ELF-1 (cell line): ENCODE data around the gene SLC22A23.

Source experiments
- DNase-seq: peaks from one replicate; pipeline ENCODE4 v3.0.0-alpha.2; 2016; ENCODE audit warnings: low read depth, low spot score

Gene SLC22A23

DNA sequence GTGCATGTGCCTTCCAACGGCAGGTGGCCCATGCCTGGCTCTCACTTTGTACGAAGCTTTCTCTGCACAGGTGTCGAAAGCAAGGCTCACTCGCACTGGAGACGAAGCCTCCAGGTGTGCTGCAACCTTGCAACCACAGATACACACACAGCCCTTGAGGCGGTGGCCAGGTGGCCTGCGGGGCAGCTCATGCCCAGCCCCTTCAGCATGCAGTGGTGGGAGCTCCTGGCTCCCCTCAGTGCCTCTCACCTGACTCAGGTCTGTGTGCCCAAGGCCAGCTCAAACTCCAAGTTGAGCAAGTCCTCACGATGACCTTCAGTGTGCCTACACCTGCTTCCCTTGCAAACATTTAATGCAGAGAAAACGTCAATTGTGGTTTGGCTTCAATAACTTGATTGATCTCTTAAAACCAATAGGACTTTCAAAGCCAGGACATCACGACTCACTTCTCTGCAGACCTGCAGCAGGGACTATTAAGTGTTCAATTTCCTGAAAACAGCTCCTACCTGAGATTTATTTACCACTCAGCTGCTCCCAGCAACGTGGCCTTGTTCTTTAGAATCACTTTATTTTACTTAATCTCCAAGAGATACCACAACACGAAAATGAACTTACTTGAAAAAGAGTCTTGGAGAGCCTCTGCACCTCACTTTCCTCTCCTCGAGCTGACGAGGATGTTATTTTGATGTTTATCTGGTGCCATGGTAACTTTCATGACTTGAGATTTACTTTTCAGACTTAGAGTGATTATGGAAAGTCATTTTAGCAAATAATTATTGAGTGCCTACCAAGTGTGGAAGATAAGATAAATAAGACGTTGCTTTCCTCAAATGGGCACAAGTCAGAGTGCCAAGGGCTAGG lies 86.3 kb downstream of the SLC22A23 start:
- DNase-seq = no peak

DNA sequence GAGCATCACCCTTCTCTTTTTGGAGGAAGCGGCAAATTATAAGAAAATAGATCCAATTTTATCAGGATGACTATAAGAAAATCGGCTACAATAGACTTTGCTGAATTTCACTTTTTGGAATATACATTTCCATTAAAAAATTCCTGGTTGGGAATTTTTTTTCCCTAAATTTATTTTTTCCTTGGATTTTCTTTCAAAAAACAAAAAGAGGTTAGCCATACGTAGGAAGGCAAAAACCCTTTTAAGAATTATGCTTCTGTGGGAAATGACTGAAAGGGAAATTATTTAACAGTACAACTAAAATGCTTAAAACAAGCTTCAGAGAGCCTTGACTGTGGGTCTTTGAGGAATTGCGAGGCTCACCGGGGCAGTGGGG lies 86.9 kb downstream of the SLC22A23 start:
- DNase-seq = no peak

DNA sequence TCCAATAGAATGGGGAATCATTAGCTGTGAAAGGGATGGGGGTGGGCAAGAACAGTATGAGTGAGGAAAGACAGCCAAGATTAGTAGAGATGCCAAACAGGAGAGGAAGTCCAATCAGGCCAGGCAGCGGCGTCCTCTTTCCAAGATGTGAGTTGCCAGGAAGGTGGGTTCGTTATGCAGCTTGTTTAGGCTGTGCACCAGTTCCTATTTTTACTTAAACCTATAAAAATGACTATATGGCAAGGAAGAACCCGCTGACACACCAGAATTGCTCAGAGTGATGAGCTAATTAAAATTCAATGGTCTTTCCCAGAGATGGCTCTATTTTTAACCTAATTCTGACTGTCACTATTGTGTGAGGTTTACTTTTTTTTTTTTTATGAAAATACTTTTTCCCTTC lies 88.2 kb downstream of the SLC22A23 start:
- no peak for DNase-seq

DNA sequence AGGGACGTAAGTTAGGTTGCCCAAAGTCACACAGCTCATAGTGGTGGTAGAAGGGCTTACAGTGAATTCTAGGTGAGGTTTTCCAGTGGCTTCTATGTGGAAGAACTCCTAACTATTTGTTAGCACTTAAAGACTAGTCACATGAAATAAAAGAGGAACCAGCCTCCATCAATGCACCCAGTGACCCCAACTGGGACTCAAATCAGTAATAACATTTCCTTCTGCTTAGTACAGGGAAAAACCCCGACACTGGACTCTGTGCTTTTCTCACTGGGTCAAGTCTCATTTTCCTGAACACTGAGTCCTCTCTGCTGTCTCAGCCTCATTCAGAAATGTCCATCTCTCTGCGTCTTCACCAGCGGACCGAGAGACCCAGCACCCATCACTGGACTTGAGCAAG lies 89.2 kb downstream of the SLC22A23 start:
- DNase-seq = no peak

DNA sequence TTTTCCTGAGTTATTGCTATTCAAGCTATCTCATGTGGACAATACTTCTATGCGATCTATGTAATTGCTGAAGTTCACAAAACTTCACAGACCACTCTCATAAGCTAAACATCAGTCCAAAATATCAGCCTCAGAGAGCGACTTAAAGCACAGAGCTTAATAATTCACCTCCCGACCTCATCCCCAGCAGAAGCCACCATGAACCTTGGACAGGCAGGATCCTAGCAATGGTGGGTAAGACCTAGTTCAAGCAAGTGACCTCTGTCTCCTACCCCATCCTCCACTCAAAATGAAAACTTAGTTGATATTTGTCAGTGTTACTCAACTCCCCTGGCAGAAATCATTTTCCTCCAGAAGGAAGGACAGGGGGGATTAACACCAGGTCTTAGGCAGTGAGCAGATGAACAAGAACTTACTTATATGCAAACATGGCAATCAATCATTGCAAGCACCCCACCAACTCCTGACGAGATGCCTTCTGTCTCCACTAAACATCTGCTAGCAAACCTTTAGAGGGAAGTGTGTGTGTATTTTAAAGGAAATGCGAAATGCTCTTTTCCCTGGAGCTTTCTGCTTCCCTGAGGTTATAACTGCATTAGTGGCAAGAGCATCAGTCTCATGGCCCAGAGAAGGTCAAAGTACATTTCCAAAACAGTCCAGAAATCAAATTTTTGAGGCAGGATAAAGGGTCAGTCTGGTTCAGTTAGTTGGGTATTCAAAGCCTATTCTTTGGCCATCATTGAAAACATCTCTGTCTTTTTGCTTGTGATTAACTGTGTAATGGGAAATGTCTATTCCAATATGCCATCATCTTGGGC lies 90.0 kb downstream of the SLC22A23 start:
- DNase-seq = no peak

DNA sequence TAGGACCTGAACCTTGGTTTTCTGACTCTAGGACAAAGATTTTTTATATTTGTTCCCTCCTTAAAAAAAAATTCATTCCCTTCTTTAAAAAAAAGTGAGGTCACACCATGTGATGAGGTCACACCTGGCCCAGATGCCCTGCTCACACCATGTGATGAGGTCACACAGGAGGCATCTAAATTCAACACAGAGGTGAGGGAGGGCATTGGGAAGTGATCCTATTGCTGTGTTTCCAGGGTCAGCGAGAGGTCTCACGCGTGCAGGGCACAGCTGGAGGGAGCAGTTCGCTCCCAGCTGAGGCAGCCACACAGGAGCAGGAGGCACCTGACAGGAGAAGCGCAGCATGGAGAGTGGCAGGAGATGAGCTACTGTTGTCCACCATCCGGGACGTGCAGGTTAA lies 92.5 kb downstream of the SLC22A23 start:
- no peak for DNase-seq

DNA sequence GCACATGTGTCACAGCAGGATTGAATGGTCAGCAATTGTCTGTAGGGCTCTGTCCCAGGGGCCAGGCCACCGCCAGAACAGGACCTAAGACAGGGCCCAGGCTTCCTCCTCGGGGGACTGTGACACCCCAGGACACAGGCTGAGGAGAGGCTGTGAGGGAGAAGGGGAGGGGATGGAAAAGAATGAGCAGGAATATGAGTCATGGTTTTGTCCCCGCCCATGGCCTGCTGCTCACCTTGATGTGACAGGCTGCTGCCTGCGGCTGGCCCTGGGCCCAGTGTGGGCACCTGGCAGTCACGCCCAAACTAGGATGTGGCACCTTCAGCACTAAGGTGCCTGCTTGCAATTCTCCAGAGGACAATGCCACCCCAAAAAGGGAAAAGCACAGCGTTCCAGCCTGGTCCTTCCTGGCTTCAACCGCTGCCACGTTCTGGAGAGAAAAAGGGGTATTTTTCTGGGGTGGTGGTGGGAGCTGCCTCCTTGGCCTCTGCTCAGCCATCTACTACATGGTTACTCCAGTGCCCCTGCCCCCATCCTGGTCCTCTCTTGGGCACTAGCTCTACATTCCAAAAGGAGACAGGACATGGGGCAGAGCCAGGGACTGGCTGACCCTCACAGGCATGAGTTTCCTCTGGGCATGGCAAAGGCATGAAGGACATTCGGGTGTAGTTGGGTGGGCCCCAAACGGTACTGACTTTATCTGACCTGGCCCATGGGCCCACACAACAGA lies 93.4 kb downstream of the SLC22A23 start:
- DNase-seq = no peak

DNA sequence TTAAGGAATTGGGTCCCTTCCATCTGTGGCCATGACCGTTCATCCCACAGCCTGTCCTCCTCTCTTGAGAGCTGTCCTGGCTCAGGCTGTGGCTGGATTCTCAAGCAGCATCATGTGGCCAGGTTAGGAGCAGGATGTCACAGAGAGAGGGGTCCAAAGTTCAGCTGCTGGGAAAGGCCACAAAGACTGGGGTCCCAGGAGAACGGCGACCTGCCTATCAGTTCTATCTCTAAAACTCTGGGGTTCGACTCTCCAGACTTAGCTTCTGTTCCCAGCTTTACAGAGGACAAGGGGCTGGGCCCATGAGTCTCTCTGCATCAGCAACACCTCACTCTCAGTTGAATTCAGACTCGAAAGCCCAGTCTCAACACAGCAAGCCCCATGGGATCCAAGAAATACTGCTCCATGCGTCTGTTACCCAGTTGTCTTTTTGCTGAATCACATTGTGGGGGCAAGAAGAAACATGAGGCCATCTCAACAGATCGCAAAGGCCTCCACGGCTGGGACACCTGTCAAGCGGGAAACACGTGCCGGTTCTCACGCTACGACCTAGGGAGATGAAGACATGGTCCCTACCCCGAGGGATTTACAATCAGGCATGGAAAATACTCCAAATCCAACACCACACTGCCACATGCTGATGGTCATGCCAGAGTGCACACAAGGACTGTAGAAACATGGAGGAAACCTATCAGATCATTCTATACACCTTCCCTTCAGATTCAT lies 95.4 kb downstream of the SLC22A23 start:
- DNase-seq = no peak

DNA sequence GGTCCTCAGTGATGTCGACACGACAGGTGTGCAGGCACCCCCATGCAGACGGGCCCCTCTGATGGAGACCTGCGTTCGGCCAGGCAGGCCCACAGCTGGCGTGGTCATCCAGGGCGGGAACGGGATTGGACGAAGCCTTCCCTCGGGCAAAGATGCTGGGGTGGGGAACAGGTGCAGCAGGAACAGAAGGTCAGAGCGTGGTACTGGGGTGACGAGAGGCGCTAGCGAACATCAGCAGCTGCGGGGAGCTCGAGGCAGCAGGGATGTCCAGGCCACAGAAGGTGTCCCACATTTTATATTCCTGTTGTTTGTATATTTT lies 96.2 kb downstream of the SLC22A23 start:
- no peak for DNase-seq

DNA sequence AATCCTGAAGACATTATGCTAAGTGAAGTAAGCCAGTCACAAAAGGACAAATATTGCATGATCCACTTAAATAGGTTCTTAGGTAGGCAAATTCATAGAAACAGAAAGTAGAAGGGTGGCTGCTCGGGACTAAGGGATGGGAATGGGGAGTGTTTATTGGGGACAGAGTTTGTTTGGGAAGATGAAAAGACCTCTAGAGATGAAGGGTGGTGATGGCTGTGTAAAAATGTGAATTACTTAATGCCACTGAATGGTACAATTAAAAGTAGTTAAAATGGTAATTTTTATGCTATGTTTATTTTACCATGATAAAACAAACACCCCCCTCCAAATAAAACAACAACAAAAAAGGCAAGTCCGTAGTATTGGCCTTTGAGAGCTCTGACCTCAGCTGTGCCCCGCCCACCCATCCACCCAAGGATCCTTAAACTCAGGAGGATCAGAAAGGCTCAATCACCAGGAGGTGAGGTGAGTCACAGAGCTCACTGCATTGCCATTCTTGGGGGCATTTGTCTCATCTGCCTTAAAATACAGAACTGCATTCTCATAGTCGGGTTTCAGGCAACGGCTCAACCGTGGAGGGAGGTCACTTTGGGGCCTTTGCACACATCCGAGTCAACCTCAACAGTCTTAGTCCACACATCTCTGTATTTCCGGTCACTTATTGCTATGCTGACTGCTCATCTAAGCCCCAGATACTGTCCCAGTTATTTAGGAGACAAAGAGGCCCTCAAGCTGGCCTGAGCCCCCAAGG lies 96.7 kb downstream of the SLC22A23 start:
- no peak for DNase-seq

DNA sequence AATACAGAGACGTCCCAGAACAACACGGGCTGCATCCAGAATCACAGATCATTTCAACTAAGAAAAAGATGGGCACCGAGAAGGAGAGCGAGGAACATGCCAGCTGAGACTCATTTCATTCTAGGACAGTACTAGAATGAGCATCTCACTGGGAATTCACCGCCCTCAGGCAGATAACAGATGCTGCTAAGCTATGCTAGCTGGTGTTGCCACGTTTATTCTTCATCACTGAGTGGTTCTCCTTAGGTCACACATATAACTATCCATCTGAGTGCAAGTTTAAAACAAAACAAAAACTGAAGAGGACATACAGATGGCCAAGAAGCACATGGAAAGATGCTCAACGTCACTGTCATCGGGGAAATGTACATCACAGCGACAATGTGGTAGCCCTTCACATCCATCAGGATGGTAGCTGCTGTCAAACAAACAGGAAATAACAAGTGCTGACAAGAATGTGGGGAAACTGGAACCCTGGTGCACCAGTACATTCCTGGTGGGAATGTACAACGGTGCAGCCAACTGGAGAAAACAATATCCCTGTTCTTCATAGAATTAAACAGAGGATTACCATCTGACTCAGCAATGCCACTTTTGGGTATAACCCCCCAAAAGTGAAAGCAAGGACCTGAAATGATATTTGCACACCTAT lies 97.6 kb downstream of the SLC22A23 start:
- no peak for DNase-seq

DNA sequence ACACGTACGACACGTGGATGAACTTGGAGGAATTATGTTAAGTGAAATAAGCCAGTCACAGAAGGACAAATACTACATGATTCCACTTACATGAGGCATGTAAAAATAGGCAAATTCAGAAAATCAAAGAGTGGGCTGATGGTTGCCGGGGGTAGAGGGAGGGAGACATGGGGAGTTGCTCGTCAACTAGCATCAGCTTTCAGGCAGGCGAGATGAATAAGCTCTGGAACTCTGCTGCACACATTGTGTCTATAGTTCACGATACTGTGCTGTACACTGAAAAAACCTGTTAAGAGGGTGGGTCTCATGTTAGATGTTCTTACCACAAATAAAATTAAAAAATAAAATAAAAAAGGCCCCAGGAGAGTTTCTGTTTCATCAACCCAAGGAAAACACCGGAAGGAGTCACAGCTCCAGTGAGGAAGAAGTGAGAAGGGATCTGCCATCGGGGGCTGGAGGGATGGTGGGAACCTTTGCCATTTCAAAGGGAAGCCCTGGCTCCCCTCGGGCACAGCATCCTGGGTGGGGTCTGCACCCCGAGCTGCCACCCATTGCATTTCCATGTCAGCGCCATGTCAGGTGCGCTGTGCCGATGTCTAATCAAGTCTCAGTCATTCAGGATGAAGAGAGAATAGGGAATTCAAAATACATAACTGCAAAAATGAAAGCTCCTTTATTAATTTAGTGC lies 98.3 kb downstream of the SLC22A23 start:
- no peak for DNase-seq

DNA sequence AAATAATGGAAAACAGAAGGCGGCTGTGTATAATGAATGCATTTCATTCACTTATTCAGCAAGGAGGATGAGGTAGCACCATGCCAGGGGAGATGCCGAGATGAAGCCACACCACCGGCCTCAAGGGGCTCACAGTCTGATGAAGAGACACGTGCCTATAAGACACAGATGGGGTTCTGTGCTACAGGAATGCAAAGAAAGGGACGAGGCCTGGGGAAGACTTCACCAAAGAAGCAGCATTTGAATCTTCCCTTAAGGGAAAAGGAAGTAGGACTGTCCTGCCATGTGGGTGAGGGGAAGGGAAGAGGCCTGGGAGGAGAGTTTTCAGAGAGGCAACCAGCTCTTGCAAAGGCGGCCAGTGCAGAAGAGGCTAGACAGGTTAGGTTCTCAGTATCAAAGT lies 99.2 kb downstream of the SLC22A23 start:
- no peak for DNase-seq

DNA sequence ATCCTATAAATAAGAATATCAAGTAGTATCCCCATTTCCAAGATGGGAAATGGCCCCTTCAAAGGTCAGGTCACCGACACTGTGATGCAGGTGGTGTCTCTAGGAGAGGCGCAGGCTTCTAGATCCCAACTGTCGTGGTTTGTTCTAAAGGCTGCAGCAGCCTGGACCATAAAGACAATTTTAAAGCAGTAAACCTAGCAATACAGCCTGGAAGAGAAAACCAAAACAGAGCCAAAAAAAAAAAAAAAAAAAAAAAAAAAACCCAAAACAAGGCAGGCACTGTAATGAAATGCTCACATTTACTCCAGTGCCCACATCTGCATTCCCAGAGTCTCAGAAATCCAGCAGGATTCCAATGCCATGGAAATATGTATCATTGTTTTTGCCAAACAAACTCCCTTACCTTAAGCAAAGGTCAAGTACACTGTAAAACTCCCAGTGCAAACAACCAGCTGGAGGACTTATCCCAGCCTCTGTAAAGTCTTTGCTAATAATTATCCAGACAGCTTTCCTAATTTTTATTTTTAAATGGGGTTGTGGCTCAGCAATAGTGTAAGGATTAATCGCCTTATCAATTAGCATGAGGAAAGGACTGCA lies 99.9 kb downstream of the SLC22A23 start:
- no peak for DNase-seq

DNA sequence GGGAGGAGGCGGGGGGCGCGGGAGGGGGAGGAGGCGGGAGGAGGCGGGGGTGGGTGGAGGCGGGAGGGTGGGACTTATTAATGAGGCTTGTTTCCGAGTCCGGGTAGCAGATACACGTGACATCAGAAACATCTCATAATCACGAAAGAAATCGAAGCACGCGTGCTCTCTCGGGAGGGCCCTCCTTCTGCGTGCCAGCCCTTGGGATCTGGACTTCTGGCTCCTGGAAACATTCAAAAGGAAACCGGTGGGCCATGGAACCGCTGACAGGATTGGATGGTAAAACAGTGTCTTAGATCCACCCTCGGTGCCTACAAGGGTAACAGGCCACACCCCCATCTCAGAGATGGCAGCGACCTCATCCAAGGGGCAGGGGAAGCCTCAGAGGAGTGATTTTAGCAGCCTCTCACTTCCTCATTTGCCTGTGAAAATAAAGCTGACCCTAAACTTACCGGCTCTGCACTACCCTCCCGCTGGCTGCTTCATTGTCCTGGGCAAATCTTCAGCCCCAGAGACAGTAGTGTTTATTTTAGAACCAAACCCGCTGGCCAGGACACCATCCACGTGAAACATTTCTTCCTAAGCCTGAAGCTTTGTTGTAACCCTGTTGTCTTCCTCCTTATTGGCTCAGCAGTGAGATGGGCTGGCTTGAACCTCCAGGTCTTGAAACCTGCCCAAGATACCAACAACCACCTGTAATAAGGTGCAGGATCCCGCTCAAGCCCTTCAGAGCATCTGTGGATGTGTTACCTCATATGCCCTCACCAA lies 100.6 kb downstream of the SLC22A23 start:
- DNase-seq = peak; percentile 76

DNA sequence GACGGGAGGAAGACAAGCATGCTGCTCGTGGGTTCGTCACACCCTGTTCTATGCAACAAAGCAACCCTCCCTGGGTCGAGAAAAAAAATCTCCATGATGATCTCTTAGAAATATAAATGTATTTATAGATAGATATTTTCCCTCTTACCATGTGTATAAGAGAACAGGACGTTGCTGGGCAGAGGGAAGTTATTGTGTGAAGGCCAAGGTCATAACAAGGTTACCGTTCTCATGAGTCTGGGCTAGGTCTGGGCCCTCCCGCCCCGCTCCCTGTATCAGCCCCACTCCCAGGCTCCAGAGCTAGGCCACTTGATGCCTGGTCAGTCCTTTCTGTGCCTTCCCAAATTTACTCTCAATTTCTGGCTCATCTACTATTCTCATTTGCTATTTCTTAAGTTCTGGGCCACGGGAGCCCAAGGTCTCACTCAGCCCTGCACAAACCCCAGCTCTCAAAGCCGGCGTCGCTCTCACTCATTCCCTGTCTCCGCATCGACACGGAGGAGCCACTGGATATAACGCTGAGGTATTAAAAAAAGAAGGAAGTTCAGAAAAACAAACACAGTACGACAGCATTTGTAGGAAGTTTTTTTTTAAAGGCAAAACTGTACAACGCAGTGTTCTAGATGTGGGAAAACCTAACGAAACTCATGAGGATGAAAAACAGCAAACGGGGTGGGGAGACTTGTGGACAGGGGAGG lies 101.3 kb downstream of the SLC22A23 start:
- no peak for DNase-seq

DNA sequence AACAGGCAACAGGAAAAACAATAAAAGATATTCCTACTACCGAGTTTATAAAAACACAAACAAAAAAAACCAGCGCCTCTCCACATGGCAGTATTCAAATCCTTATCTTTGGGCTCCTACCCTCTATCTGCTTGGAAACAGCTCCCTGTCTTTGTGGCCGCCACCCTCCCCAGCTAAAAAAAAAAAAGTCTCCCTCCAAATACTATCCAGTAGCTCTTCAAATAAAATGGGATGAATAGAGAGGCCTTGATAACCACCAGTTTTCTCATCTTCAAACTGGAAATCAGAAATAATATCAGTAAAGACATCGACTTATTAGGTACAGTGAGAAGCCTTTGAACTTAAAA lies 101.9 kb downstream of the SLC22A23 start:
- DNase-seq = no peak

DNA sequence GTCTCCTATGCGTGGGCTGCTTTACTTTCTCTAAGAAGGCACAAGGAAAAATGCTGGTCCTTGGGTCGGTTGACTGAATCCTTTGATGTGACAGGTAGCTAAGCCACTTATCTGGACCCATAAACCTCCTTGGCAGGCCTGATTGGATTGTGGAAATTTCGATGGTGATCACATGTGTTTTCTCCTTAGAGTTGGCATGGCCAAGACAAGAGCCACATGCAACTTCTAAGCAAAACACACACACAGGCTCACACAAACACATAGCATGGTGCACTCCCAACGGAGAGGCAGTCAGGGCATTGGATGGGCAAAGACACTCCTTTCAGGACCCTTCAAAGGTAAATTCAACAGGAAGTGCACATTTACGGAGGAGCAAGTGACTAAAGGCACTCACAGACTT lies 102.9 kb downstream of the SLC22A23 start:
- DNase-seq = no peak
